Natural killer cell (primary cell): ENCODE data around the gene SLC66A1. TPM values are rescaled to one million over a fixed set of nuclear protein-coding genes. Genes with fewer than 3 reads are reported as not detected.

Source experiments
- ATAC-seq, 3 donors: fragments of 150-1000 bp in 2 of 3; fragments of 200-7000 bp in 1 of 3; cut with Tn5 transposase; 1 replicate in 1 of 3; 2 replicates in 2 of 3; pipeline ENCODE4 v1.10.0; 2021; ENCODE audit warnings: mild to moderate bottlenecking in 2 of 3, moderate library complexity in 2 of 3
- DNase-seq, 2 donors: peaks; one replicate each; pipeline versions ENCODE4 v3.0.0 to v3.0.0-alpha.2; 2013 to 2021; ENCODE audit warnings: mixed read lengths in 1 of 2
- H3K27ac ChIP-seq: one replicate; pipeline ENCODE4 v1.5.1; 2013; ENCODE audit warnings: mild to moderate bottlenecking, low read length
- H3K27me3 ChIP-seq: one replicate; pipeline ENCODE4 v1.6.1; 2013; ENCODE audit warnings: low read length; ENCODE audit not compliant: control insufficient read depth, insufficient read depth
- H3K36me3 ChIP-seq: one replicate; pipeline ENCODE4 v1.6.1; 2013; ENCODE audit warnings: low read length; ENCODE audit not compliant: control insufficient read depth, insufficient read depth
- H3K4me1 ChIP-seq: one replicate; pipeline ENCODE4 v1.6.1; 2013; ENCODE audit warnings: low read length; ENCODE audit not compliant: control insufficient read depth, insufficient read depth
- H3K4me3 ChIP-seq: one replicate; pipeline ENCODE4 v1.5.1; 2013; ENCODE audit warnings: low read length
- H3K9me3 ChIP-seq: one replicate; pipeline ENCODE4 v1.6.1; 2013; ENCODE audit warnings: low read length; ENCODE audit not compliant: control insufficient read depth, insufficient read depth
- H3K27ac Mint-ChIP-seq, 2 donors: one replicate each; pipeline ENCODE4 v1.8.0; 2022; ENCODE audit warnings: mild to moderate bottlenecking in 2 of 2, mixed read lengths in 2 of 2, moderate library complexity in 1 of 2
- H3K27me3 Mint-ChIP-seq, 2 donors: one replicate each; pipeline ENCODE4 v1.8.0; 2022; ENCODE audit warnings: low read depth in 2 of 2, mixed read lengths in 2 of 2
- H3K36me3 Mint-ChIP-seq: one replicate; pipeline ENCODE4 v1.8.0; 2022; ENCODE audit warnings: mixed read lengths
- H3K4me1 Mint-ChIP-seq, 2 donors: one replicate each; pipeline ENCODE4 v1.8.0; 2022; ENCODE audit warnings: mixed read lengths in 2 of 2
- H3K4me3 Mint-ChIP-seq: one replicate; pipeline ENCODE4 v1.8.0; 2022; ENCODE audit warnings: mild to moderate bottlenecking, moderate library complexity, mixed read lengths
- H3K9me3 Mint-ChIP-seq, 2 donors: one replicate each; pipeline ENCODE4 v1.8.0; 2022; ENCODE audit warnings: mixed read lengths in 2 of 2
- CTCF ChIP-seq: fragments of 200-600 bp; IDR thresholded peaks from one replicate; pipeline ENCODE4 v1.8.0; 2022; ENCODE audit warnings: antibody characterized with exemption
- WGBS: methylation state at CpG from one replicate; pipeline ENCODE4 v1.1.7; 2013; ENCODE audit warnings: missing lambda C conversion rate; ENCODE audit not compliant: insufficient coverage; 5-methylcytosine and 5-hydroxymethylcytosine counted together
- intact Hi-C: fragments of 100-400 bp; cut with micrococcal nuclease; formaldehyde crosslinking; loops from one replicate; pipeline ENCODE4 v1.14.2; 2022
- total RNA-seq, 4 donors: library from RNA; stranded (reverse); fragments of 120-200 nt in 1 of 4; gene quantifications; one replicate each; pipeline versions ENCODE4 v1.2.3 to v1.2.4, GENCODE V29; 2013 to 2022

The SLC66A1 gene
- total RNA-seq, 3 donors from 2014 or later (not counting 1 experiment from before 2014, with no cell fraction given): 5.8 to 8.5 (median 7.6) TPM

- ATAC-seq (no peak), DNase-seq (no peak)
- Mint-ChIP-seq H3K4me1 (peaks cover 26 to 39% of the 10 kb centered on the region in 2 donors), H3K9me3 (no peaks in the 10 kb centered on the region), H3K4me3 (no peak overlapping the region), H3K36me3 (no peaks in the 10 kb centered on the region), H3K27me3 (no peaks in the 10 kb centered on the region), H3K27ac (peak overlapping the region; percentile 60 to 79)
- no peaks in the 10 kb centered on the region for H3K27me3 ChIP-seq
- peaks cover 17% of the 10 kb centered on the region for H3K36me3 ChIP-seq
- H3K9me3 ChIP-seq: no peaks in the 10 kb centered on the region
- intact Hi-C loops: no loop called here
- WGBS: 67% methylated on average over 12 of the region's 13 CpGs
- no peak overlapping the region for H3K27ac ChIP-seq
- H3K4me3 ChIP-seq: no peak overlapping the region
- TF ChIP-seq CTCF: no peak
- H3K4me1 ChIP-seq: no peaks in the 10 kb centered on the region
These were observed 58.5 kb downstream of the SLC66A1 start for GRCh38 chr1:19370453-19371170.

- TF ChIP-seq CTCF: no peak
- Histone ChIP-seq H3K27ac (no peak overlapping the region), H3K4me1 (no peaks in the 10 kb centered on the region), H3K27me3 (no peaks in the 10 kb centered on the region), H3K36me3 (peaks cover 25% of the 10 kb centered on the region), H3K4me3 (no peak overlapping the region), H3K9me3 (no peaks in the 10 kb centered on the region)
- peaks cover 28 to 40% of the 10 kb centered on the region in 2 donors for H3K4me1 Mint-ChIP-seq
- H3K9me3 Mint-ChIP-seq: no peaks in the 10 kb centered on the region
- WGBS: 95% methylated on average over 22 of the region's 23 CpGs
- H3K27me3 Mint-ChIP-seq: no peaks in the 10 kb centered on the region
- intact Hi-C loops: no loop called here
- no peak overlapping the region for H3K4me3 Mint-ChIP-seq
- H3K27ac Mint-ChIP-seq: peak overlapping the region; percentile 60 to 79
- no peak for ATAC-seq
- DNase-seq: no peak
- H3K36me3 Mint-ChIP-seq: no peaks in the 10 kb centered on the region
These were observed 59.4 kb downstream of the SLC66A1 start for GRCh38 chr1:19371226-19372135.

- TF ChIP-seq CTCF: no peak
- Histone ChIP-seq H3K4me3 (no peak overlapping the region), H3K27me3 (no peaks in the 10 kb centered on the region), H3K36me3 (peaks cover 31% of the 10 kb centered on the region), H3K27ac (no peak overlapping the region), H3K4me1 (no peaks in the 10 kb centered on the region), H3K9me3 (no peaks in the 10 kb centered on the region)
- Mint-ChIP-seq H3K4me3 (no peak overlapping the region), H3K9me3 (no peaks in the 10 kb centered on the region), H3K27ac (peak overlapping the region in 1 of 2 donors; percentile 57), H3K36me3 (no peaks in the 10 kb centered on the region), H3K4me1 (peaks cover 22 to 33% of the 10 kb centered on the region in 2 donors), H3K27me3 (no peaks in the 10 kb centered on the region)
- WGBS: 97% methylated on average over 5 of the region's 5 CpGs
- intact Hi-C loops: no loop called here
- no peak for DNase-seq
- ATAC-seq: no peak
These were observed 60.0 kb downstream of the SLC66A1 start for GRCh38 chr1:19372136-19372514.
